ENCODE results near the gene SLC36A4. TPM values are rescaled to one million over a fixed set of nuclear protein-coding genes. Genes with fewer than 3 reads are reported as not detected.

The SLC36A4 gene
- total and polyA plus RNA-seq, 2 of the 4 experiments (the other 2 are of a cell fraction), result 9.2 to 13.1 TPM

DNA sequence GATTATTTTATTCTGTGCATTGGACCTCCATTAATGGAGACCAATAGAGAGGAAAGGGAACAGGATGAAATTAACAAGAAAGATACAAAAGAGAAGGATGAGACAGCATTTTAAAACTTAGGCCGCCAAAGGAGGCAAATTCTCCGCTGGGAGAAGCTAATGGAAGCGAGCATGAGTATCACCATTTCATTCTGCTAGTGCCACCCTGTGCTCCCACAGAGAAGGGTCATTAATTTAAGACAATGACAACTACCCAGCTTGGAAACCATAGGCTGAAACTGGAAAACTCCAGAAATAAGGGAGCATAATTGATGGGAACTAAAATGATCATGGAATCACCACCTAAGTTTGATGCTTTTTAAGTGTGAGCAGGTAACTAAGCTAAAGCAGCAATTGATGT is 69.2 kb downstream of the SLC36A4 start:
- H2AK5ac ChIP-seq (ENCODE audit: low read depth, low read length), result no peak overlapping the region
- no peak overlapping the region for H2BK5ac ChIP-seq (ENCODE audit: low read depth, low read length, poor library complexity, severe bottlenecking)
- ChIA-PET CTCF (interaction anchor here (1.1 to 1.3 kb wide), 2 partner anchors 16 to 27 kb away, joined by 3 to 4 read pairs; no protein-coding TSS in a partner anchor), POLR2A (ENCODE audit: unreplicated experiment) (no interaction called here)
- H2BK20ac ChIP-seq (ENCODE audit: low read depth, low read length), result no peak overlapping the region
- peaks cover 8% of the 10 kb centered on the region for H3K4me1 ChIP-seq (ENCODE audit: control insufficient read depth, insufficient read depth, low read length)
- no peak overlapping the region for H2AK9ac ChIP-seq (replicated peaks; ENCODE audit: low read depth, low read length, poor library complexity)
- no peak overlapping the region for H4K91ac ChIP-seq (ENCODE audit: insufficient read depth, low read depth, low read length)
- no peak overlapping the region for H3K4me3 ChIP-seq (ENCODE audit: insufficient read depth, low read depth, low read length)
- H4K20me1 ChIP-seq (ENCODE audit: insufficient read depth, low read length), result no peaks in the 10 kb centered on the region
- no peak overlapping the region for H3K14ac ChIP-seq (replicated peaks; ENCODE audit: low read depth, low read length)
- no peak overlapping the region for H3K4ac ChIP-seq (ENCODE audit: low read depth, low read length)
- peaks cover 3% of the 10 kb centered on the region; the same call in 1 of the 2 replicates for H3K9me1 ChIP-seq (ENCODE audit: insufficient read depth, low read length)
- no peak overlapping the region for H3K56ac ChIP-seq (ENCODE audit: extremely low read depth, insufficient read depth, low read length)
- H3K36me3 ChIP-seq (ENCODE audit: control insufficient read depth, insufficient read depth, low read length), result no peaks in the 10 kb centered on the region
- dilution Hi-C loops (cut with HindIII; ENCODE audit: low sequenced_read_pairs, unreplicated experiment) (no loop called here), in situ Hi-C loops (cut with MboI; ENCODE audit: low sequenced_read_pairs) (no loop called here), intact Hi-C loops (cut with micrococcal nuclease) (no loop called here)
- WGBS, 2 experiments (ENCODE audit: extremely low coverage in 2 of 2, insufficient read length in 1 of 2), result no CpG with 5 or more reads among the region's 3 CpGs
- no peaks in the 10 kb centered on the region for H3K79me1 ChIP-seq (ENCODE audit: low read depth in 1 of 2, low read length in 2 of 2)
- no peak overlapping the region for H3K23ac ChIP-seq (ENCODE audit: low read depth, low read length)
- DNase-seq (no peak), ATAC-seq (ENCODE audit: low read depth) (no peak)
- no TSS peak for BruUV-seq (replicated peaks)
- H3K18ac ChIP-seq (ENCODE audit: low read depth, low read length), result no peak overlapping the region
- TF ChIP-seq MXI1 (IDR thresholded peaks at IDR 0.05; ENCODE audit: borderline replicate concordance, low read depth, low read length) (no peak), POLR2A (IDR thresholded peaks at IDR 0.05; ENCODE audit: low read depth, low read length) (no peak), NFE2L2 (IDR thresholded peaks at IDR 0.05; ENCODE audit: low read depth, low read length) (no peak), FOS (IDR thresholded peaks at IDR 0.05; ENCODE audit: low read depth, low read length) (no peak), SMC3 (IDR thresholded peaks at IDR 0.05; ENCODE audit: low read depth, low read length) (no peak), RCOR1 (IDR thresholded peaks at IDR 0.05; ENCODE audit: insufficient replicate concordance, low read length) (no peak), MAZ (IDR thresholded peaks at IDR 0.05; ENCODE audit: borderline replicate concordance, low read depth, low read length) (no peak), BHLHE40 (IDR thresholded peaks at IDR 0.05; ENCODE audit: low read depth, low read length) (no peak), CHD1 (IDR thresholded peaks at IDR 0.05; ENCODE audit: low read depth, low read length) (no peak), RAD21 (IDR thresholded peaks at IDR 0.05; ENCODE audit: low read length) (no peak), CEBPB (IDR thresholded peaks at IDR 0.05; ENCODE audit: low read depth, low read length) (no peak), RFX5 (IDR thresholded peaks at IDR 0.05; ENCODE audit: low read depth, low read length) (no peak), MAFK (IDR thresholded peaks at IDR 0.05; ENCODE audit: low read depth, low read length) (no peak)
- TF ChIP-seq, protein P1, sequence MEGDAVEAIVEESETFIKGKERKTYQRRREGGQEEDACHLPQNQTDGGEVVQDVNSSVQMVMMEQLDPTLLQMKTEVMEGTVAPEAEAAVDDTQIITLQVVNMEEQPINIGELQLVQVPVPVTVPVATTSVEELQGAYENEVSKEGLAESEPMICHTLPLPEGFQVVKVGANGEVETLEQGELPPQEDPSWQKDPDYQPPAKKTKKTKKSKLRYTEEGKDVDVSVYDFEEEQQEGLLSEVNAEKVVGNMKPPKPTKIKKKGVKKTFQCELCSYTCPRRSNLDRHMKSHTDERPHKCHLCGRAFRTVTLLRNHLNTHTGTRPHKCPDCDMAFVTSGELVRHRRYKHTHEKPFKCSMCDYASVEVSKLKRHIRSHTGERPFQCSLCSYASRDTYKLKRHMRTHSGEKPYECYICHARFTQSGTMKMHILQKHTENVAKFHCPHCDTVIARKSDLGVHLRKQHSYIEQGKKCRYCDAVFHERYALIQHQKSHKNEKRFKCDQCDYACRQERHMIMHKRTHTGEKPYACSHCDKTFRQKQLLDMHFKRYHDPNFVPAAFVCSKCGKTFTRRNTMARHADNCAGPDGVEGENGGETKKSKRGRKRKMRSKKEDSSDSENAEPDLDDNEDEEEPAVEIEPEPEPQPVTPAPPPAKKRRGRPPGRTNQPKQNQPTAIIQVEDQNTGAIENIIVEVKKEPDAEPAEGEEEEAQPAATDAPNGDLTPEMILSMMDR (conservative IDR thresholded peaks at IDR 0.05; ENCODE audit: low read depth, low read length), result no peak
- TF ChIP-seq, protein P2, sequence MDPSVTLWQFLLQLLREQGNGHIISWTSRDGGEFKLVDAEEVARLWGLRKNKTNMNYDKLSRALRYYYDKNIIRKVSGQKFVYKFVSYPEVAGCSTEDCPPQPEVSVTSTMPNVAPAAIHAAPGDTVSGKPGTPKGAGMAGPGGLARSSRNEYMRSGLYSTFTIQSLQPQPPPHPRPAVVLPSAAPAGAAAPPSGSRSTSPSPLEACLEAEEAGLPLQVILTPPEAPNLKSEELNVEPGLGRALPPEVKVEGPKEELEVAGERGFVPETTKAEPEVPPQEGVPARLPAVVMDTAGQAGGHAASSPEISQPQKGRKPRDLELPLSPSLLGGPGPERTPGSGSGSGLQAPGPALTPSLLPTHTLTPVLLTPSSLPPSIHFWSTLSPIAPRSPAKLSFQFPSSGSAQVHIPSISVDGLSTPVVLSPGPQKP (IDR thresholded peaks at IDR 0.05; ENCODE audit: borderline replicate concordance, low read depth, low read length), result no peak
- TF ChIP-seq, protein P3, sequence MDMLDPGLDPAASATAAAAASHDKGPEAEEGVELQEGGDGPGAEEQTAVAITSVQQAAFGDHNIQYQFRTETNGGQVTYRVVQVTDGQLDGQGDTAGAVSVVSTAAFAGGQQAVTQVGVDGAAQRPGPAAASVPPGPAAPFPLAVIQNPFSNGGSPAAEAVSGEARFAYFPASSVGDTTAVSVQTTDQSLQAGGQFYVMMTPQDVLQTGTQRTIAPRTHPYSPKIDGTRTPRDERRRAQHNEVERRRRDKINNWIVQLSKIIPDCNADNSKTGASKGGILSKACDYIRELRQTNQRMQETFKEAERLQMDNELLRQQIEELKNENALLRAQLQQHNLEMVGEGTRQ (IDR thresholded peaks at IDR 0.05; ENCODE audit: low read depth, low read length), result no peak
- no peak overlapping the region for H2BK15ac ChIP-seq (ENCODE audit: low read depth, low read length)
- H2BK120ac ChIP-seq (ENCODE audit: low read depth, low read length), result no peak overlapping the region
- no peak overlapping the region for H4K8ac ChIP-seq (ENCODE audit: low read depth in 2 of 2, low read length in 2 of 2)
- H4K5ac ChIP-seq (ENCODE audit: low read depth, low read length), result no peak overlapping the region
- no peak overlapping the region for H3K9ac ChIP-seq (ENCODE audit: low read depth, low read length)
- H3K9me3 ChIP-seq (ENCODE audit: control insufficient read depth, insufficient read depth, low read length), result no peaks in the 10 kb centered on the region
- H3K27ac ChIP-seq (ENCODE audit: insufficient read depth, low read length), result no peak overlapping the region
- no peaks in the 10 kb centered on the region for H3K27me3 ChIP-seq (ENCODE audit: control insufficient read depth, insufficient read depth, low read length)
- H3K4me2 ChIP-seq (ENCODE audit: low read depth, low read length), result no peak overlapping the region
- no peak overlapping the region for H2AFZ ChIP-seq (replicated peaks; ENCODE audit: low read length, poor library complexity)

Data from IMR-90 (cell line).